ENCODE measurements around the gene DHH. TPM values are rescaled to one million over a fixed set of nuclear protein-coding genes. Genes with fewer than 3 reads are reported as not detected.

The DHH gene
- total and polyA plus RNA-seq, 9 of the 15 experiments (the other 6 are each of a cell fraction or from before 2014, with no cell fraction given): 0.07 to 2.6 (median 0.54) TPM

DNA sequence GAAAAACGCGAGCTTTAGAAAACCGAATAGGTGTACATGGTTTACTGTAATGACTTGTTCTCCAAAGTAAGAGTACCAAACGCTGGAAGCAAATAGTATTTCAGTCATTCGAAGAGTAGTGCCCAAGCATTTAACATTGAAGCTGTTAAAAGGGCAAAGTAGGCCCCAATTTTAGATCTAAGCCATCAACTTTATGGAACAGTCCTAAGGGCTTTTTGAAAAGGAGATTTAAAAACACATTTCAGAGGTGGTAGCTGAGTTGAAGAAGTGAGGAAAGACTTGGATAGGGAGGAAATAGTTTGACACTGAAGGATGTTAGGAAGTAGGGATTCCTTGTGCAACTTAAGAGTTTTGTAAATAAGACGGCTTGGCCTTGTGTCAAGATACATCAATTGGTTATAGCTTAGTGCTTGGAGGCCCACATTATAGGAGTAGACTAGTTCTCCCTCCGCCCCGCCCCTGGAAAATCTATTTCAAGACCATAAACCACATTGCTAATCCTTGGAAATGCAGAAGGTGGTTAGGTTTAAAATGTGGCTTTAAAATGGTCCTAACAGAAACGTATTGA, 37.4 kb upstream of the DHH start (continued):
- TF ChIP-seq, protein P1, sequence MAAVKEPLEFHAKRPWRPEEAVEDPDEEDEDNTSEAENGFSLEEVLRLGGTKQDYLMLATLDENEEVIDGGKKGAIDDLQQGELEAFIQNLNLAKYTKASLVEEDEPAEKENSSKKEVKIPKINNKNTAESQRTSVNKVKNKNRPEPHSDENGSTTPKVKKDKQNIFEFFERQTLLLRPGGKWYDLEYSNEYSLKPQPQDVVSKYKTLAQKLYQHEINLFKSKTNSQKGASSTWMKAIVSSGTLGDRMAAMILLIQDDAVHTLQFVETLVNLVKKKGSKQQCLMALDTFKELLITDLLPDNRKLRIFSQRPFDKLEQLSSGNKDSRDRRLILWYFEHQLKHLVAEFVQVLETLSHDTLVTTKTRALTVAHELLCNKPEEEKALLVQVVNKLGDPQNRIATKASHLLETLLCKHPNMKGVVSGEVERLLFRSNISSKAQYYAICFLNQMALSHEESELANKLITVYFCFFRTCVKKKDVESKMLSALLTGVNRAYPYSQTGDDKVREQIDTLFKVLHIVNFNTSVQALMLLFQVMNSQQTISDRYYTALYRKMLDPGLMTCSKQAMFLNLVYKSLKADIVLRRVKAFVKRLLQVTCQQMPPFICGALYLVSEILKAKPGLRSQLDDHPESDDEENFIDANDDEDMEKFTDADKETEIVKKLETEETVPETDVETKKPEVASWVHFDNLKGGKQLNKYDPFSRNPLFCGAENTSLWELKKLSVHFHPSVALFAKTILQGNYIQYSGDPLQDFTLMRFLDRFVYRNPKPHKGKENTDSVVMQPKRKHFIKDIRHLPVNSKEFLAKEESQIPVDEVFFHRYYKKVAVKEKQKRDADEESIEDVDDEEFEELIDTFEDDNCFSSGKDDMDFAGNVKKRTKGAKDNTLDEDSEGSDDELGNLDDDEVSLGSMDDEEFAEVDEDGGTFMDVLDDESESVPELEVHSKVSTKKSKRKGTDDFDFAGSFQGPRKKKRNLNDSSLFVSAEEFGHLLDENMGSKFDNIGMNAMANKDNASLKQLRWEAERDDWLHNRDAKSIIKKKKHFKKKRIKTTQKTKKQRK (IDR thresholded peaks at IDR 0.05; ENCODE audit: borderline replicate concordance, low read depth, low read length): no peak
- TF ChIP-seq HSF4 (CRISPR knock-in tag; IDR thresholded peaks at IDR 0.05; ENCODE audit: borderline replicate concordance) (no peak), ZBED1 (IDR thresholded peaks at IDR 0.05) (no peak), ZNF586 (CRISPR knock-in tag; conservative IDR thresholded peaks at IDR 0.05) (no peak), ZSCAN32 (CRISPR knock-in tag; IDR thresholded peaks at IDR 0.05) (no peak), CEBPB (tag; IDR thresholded peaks at IDR 0.05) (peak; percentile 29; the same call in 1 of the 2 replicates), PTTG1 (tag; IDR thresholded peaks at IDR 0.05; ENCODE audit: low read depth) (no peak), LCOR (CRISPR knock-in tag; IDR thresholded peaks at IDR 0.05) (0 out of 2 replicates have a peak, but pooled peaks have one; percentile 43), KDM1A (IDR thresholded peaks at IDR 0.05) (no peak)
- TF ChIP-seq, protein P2, sequence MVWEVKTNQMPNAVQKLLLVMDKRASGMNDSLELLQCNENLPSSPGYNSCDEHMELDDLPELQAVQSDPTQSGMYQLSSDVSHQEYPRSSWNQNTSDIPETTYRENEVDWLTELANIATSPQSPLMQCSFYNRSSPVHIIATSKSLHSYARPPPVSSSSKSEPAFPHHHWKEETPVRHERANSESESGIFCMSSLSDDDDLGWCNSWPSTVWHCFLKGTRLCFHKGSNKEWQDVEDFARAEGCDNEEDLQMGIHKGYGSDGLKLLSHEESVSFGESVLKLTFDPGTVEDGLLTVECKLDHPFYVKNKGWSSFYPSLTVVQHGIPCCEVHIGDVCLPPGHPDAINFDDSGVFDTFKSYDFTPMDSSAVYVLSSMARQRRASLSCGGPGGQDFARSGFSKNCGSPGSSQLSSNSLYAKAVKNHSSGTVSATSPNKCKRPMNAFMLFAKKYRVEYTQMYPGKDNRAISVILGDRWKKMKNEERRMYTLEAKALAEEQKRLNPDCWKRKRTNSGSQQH (CRISPR knock-in tag; IDR thresholded peaks at IDR 0.05): no peak
- TF ChIP-seq, protein P3, sequence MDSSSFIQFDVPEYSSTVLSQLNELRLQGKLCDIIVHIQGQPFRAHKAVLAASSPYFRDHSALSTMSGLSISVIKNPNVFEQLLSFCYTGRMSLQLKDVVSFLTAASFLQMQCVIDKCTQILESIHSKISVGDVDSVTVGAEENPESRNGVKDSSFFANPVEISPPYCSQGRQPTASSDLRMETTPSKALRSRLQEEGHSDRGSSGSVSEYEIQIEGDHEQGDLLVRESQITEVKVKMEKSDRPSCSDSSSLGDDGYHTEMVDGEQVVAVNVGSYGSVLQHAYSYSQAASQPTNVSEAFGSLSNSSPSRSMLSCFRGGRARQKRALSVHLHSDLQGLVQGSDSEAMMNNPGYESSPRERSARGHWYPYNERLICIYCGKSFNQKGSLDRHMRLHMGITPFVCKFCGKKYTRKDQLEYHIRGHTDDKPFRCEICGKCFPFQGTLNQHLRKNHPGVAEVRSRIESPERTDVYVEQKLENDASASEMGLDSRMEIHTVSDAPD (CRISPR knock-in tag; IDR thresholded peaks at IDR 0.05): no peak
